ENCODE results near the gene FARP2.

The FARP2 gene

GRCh38 chr2:241334813-241335212 lies 21.3 kb upstream of the FARP2 start:
- TF ChIP-seq, protein P1, sequence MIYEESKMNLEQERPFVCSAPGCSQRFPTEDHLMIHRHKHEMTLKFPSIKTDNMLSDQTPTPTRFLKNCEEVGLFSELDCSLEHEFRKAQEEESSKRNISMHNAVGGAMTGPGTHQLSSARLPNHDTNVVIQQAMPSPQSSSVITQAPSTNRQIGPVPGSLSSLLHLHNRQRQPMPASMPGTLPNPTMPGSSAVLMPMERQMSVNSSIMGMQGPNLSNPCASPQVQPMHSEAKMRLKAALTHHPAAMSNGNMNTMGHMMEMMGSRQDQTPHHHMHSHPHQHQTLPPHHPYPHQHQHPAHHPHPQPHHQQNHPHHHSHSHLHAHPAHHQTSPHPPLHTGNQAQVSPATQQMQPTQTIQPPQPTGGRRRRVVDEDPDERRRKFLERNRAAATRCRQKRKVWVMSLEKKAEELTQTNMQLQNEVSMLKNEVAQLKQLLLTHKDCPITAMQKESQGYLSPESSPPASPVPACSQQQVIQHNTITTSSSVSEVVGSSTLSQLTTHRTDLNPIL (CRISPR knock-in tag; IDR thresholded peaks at IDR 0.05; ENCODE audit: low read depth): no peak
- TF ChIP-seq ZFP30 (CRISPR knock-in tag; IDR thresholded peaks at IDR 0.05): no peak
- TF ChIP-seq TCF4 (CRISPR knock-in tag; IDR thresholded peaks at IDR 0.05; ENCODE audit: borderline replicate concordance): no peak
- no peak for TF ChIP-seq PPARA (CRISPR knock-in tag; IDR thresholded peaks at IDR 0.05; ENCODE audit: borderline replicate concordance)
- no peak for ATAC-seq

DNA sequence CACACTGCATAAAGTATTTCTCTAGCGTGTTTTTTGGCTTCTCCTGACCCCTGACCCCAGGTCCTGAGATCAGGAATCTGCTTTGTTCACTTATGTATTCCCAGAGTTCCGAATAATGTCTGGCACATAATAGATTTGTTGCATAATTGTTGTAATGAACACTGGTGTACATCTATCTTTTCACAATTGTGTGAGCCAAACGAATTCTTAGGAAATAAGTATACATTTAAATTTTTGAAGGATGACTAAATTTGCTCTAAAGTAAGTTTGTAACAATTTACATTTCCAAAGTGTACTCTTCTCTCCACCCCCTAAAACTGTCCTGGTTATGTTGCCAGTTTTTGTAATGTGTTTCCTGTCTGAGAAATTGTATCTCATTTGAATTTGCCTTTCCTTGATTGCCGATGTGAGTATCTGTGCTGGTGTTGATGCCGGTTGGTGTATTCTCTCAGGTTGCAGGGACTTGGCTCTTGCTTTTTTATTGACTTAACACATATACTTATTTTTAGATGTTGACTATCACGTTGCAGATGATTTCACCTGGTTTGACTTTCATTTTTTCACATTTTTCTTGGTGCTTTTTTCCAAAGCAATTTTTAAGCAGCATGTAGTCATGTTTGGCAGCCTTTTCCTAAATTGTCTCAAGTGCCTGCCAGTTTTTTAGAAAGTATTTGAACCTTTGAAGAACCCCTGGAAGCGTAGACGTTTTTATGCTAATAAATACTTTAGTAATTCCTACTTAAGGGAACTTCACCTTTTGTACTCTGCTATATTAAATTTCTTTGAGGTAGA lies 16.1 kb upstream of the FARP2 start:
- no peak for ATAC-seq
- TF ChIP-seq TCF4 (CRISPR knock-in tag; IDR thresholded peaks at IDR 0.05; ENCODE audit: borderline replicate concordance) (no peak), GLIS3 (CRISPR knock-in tag; IDR thresholded peaks at IDR 0.05) (no peak), PPARA (CRISPR knock-in tag; IDR thresholded peaks at IDR 0.05; ENCODE audit: borderline replicate concordance) (no peak), BACH2 (CRISPR knock-in tag; IDR thresholded peaks at IDR 0.05; ENCODE audit: borderline replicate concordance) (no peak), ESRRG (CRISPR knock-in tag; IDR thresholded peaks at IDR 0.05) (no peak), RARB (CRISPR knock-in tag; IDR thresholded peaks at IDR 0.05) (no peak), ZC3H10 (CRISPR knock-in tag; IDR thresholded peaks at IDR 0.05) (no peak), OSR1 (CRISPR knock-in tag; IDR thresholded peaks at IDR 0.05) (no peak), ZNF565 (CRISPR knock-in tag; conservative IDR thresholded peaks at IDR 0.05; ENCODE audit: low read depth) (no peak)

DNA sequence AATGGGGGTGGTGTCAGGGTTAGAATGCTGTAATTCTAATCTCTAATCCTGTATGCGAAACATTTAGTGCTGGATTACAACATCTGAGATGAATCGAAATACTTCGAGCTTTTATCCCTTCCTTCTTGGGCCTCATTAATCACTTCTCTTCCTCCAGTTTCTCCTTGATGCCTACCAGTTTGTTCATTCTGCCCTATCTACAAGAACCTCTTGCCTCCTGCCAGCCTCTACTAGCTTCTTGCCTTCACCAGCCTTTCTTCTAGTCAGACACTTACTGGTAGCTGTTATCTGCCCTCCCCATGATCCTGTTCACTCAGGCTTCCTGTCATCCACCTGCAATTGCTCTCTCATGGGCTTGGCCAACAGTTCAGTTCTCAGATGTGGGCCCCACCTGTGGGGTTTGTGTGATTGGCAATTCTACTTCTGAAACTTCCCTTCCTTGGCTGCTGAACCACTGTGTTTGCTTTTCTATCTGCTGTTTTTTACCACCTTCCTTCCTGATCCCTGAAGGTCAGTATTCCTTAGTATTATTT lies 15.4 kb upstream of the FARP2 start:
- ATAC-seq: no peak
- TF ChIP-seq, protein P2, sequence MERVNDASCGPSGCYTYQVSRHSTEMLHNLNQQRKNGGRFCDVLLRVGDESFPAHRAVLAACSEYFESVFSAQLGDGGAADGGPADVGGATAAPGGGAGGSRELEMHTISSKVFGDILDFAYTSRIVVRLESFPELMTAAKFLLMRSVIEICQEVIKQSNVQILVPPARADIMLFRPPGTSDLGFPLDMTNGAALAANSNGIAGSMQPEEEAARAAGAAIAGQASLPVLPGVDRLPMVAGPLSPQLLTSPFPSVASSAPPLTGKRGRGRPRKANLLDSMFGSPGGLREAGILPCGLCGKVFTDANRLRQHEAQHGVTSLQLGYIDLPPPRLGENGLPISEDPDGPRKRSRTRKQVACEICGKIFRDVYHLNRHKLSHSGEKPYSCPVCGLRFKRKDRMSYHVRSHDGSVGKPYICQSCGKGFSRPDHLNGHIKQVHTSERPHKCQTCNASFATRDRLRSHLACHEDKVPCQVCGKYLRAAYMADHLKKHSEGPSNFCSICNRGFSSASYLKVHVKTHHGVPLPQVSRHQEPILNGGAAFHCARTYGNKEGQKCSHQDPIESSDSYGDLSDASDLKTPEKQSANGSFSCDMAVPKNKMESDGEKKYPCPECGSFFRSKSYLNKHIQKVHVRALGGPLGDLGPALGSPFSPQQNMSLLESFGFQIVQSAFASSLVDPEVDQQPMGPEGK (CRISPR knock-in tag; IDR thresholded peaks at IDR 0.05; ENCODE audit: borderline replicate concordance): no peak
- TF ChIP-seq ZFP3 (CRISPR knock-in tag; IDR thresholded peaks at IDR 0.05) (no peak), ZNF8 (CRISPR knock-in tag; IDR thresholded peaks at IDR 0.05) (no peak), ZC3H10 (CRISPR knock-in tag; IDR thresholded peaks at IDR 0.05) (no peak)
- TF ChIP-seq, protein P1 (CRISPR knock-in tag; IDR thresholded peaks at IDR 0.05; ENCODE audit: low read depth): no peak

DNA sequence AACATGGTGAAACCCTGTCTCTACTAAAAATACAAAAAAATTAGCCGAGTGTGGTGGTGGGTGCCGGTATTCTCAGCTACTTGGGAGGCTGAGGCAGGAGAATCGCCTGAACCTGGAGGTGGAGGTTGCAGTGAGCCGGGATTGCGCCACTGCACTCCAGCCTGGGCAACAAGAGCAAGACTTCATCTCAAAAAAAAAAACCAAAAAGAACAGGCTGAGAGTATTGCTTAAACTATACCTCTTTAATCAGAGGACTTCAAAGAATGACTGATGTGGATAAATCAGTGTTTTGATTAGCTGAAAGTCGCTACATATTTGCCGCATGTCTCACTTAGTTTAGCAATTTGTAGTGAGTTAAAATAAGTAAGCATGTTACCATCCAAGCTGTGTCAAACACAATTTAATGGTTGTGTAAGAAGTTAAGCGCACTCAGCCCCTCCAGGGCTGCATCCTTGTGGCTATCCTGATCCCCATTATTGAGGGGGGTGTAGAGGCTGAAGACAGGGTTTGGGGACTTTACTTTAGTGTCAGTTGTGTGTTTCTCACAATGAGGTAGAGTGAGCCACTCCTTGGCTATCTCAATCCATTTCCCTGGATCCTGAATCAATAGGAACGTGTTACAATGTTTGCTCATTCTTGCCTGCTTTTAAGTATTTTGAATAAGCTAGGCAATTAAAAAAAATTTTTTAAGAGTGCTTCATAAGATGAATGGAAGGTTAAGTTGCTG lies 11.0 kb upstream of the FARP2 start:
- ATAC-seq: no peak
- TF ChIP-seq CSDC2 (CRISPR knock-in tag; IDR thresholded peaks at IDR 0.05) (no peak), ZFP3 (CRISPR knock-in tag; IDR thresholded peaks at IDR 0.05) (no peak), TOX (CRISPR knock-in tag; IDR thresholded peaks at IDR 0.05; ENCODE audit: borderline replicate concordance) (no peak), ZNF8 (CRISPR knock-in tag; IDR thresholded peaks at IDR 0.05) (no peak), ZFP30 (CRISPR knock-in tag; IDR thresholded peaks at IDR 0.05) (no peak), TSHZ2 (CRISPR knock-in tag; IDR thresholded peaks at IDR 0.05) (no peak), TCF4 (CRISPR knock-in tag; IDR thresholded peaks at IDR 0.05; ENCODE audit: borderline replicate concordance) (no peak), ARNTL (CRISPR knock-in tag; IDR thresholded peaks at IDR 0.05; ENCODE audit: borderline replicate concordance, low read depth) (no peak), ESRRG (CRISPR knock-in tag; IDR thresholded peaks at IDR 0.05) (no peak), GLIS3 (CRISPR knock-in tag; IDR thresholded peaks at IDR 0.05) (no peak), PPARA (CRISPR knock-in tag; IDR thresholded peaks at IDR 0.05; ENCODE audit: borderline replicate concordance) (no peak), ISL1 (CRISPR knock-in tag; IDR thresholded peaks at IDR 0.05) (no peak), ZC3H10 (CRISPR knock-in tag; IDR thresholded peaks at IDR 0.05) (no peak)
- TF ChIP-seq, protein P3, sequence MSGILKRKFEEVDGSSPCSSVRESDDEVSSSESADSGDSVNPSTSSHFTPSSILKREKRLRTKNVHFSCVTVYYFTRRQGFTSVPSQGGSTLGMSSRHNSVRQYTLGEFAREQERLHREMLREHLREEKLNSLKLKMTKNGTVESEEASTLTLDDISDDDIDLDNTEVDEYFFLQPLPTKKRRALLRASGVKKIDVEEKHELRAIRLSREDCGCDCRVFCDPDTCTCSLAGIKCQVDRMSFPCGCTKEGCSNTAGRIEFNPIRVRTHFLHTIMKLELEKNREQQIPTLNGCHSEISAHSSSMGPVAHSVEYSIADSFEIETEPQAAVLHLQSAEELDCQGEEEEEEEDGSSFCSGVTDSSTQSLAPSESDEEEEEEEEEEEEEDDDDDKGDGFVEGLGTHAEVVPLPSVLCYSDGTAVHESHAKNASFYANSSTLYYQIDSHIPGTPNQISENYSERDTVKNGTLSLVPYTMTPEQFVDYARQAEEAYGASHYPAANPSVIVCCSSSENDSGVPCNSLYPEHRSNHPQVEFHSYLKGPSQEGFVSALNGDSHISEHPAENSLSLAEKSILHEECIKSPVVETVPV (CRISPR knock-in tag; IDR thresholded peaks at IDR 0.05): no peak
